Measurements from ENCODE around the gene CCDC40.

CCDC40 gene

GRCh38 chr17:80104321-80104955 is 68.0 kb downstream of the CCDC40 start:
- DNase-seq = no peak

GRCh38 chr17:80104956-80105375 is 68.5 kb downstream of the CCDC40 start:
- no peak for DNase-seq

- no peak for DNase-seq
These were observed 69.3 kb downstream of the CCDC40 start for GRCh38 chr17:80105762-80106161.

GRCh38 chr17:80106176-80106575 is 69.7 kb downstream of the CCDC40 start:
- DNase-seq = no peak

DNA sequence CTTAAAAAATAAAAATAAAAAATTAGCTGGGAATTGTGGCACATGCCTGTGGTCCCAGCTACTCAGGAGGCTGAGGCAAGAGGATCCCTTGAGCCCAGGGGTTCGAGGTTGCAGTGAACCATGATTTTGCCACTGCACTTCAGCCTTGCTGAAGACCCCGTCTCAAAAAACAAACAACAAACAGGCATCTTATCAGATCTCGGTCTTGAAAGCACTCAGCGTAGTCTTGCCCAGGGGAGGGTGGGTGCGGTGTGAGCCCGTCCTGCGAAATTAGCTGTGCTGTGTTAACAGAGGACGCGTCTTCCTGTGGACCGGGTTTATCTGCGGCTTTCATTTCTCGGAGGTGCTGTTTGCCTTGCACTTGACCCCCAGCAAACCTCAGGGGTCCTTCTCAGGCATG is 70.3 kb downstream of the CCDC40 start:
- no peak for DNase-seq

GRCh38 chr17:80107231-80108021 is 71.0 kb downstream of the CCDC40 start:
- DNase-seq = no peak

DNA sequence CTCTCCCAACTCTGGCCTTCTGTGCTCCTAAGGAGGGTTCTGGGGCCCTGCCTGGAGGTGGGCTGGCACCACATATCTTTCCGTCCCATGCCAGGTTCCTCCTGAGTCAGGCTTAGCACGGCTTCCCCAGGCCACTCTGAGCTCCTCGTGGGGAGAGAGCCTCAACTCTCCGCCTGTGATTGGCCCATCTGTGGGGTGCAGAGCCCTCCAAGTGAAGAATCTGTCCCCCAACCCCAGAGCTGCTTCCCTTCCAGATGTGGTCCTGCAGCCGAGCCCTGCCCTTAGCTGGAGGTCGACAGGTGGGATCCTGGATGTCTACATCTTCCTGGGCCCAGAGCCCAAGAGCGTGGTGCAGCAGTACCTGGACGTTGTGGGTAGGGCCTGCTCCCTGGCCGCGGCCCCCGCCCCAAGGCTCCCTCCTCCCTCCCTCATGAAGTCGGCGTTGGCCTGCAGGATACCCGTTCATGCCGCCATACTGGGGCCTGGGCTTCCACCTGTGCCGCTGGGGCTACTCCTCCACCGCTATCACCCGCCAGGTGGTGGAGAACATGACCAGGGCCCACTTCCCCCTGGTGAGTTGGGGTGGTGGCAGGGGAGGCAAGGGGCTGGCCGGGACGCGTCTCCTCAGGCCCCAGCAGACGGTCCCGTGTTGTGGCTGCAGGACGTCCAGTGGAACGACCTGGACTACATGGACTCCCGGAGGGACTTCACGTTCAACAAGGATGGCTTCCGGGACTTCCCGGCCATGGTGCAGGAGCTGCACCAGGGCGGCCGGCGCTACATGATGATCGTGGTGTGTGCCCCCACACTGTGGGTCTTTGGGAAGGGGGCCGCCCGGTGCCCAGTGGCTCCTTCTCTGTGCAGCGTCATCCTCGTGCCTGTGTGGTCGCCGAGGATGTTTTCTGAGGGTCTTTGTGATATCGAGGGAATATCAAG is 71.9 kb downstream of the CCDC40 start:
- no peak for DNase-seq

- no peak for DNase-seq
These were observed 72.7 kb downstream of the CCDC40 start for GRCh38 chr17:80109066-80109660.

DNA sequence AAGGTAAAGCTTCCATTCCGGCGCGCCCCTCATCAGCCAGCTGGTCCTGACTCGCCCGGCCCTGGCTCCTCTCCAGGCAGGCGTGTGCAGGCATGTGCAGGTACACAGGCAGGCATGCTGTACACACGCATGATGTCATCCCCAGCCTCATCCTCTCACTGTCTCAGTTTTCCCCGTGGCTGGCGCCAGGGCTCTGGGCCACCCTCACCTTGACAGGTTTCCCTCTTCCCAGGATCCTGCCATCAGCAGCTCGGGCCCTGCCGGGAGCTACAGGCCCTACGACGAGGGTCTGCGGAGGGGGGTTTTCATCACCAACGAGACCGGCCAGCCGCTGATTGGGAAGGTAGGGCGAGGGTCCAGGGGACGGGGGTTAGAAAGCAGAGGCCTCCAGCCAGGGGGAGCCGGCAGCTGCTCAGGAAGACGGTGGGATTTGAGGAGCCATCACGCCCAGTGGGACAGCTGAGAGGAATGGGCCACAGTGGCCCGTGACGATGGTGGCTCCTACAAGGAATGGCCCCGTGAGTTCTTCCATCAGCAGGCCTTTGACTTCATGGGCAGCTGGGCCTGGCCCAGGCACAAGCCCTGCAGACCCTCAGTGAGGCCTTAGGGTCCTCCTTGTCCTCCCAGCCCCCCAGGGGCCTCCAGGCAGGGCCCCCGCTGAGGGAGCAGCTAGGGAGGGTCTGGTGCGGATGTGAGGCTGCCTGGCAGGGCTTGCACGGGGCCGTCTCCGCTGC is 73.4 kb downstream of the CCDC40 start:
- no peak for DNase-seq

DNA sequence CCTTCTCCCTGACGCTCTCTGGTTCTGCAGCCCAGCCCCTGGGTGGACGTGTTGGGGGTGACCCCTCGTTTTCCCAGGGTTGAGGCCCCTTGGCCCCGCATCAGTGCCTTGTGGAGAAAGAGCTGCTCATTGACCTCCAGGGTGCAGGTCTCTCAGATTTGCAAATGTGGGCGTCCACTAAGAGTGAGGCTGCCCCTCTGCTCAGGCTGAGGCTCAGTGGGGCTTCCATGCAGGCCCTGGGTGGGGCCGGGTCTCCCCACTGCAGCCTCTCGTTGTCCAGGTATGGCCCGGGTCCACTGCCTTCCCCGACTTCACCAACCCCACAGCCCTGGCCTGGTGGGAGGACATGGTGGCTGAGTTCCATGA is 74.0 kb downstream of the CCDC40 start:
- DNase-seq = no peak

- DNase-seq = no peak
These were observed 74.7 kb downstream of the CCDC40 start for GRCh38 chr17:80110927-80111701.

- DNase-seq = no peak
These were observed 75.4 kb downstream of the CCDC40 start for GRCh38 chr17:80111702-80112470.

- DNase-seq = no peak
These were observed 76.1 kb downstream of the CCDC40 start for GRCh38 chr17:80112471-80113032.

- no peak for DNase-seq
These were observed 76.6 kb downstream of the CCDC40 start for GRCh38 chr17:80113033-80113484.

- no peak for DNase-seq
These were observed 78.3 kb downstream of the CCDC40 start for GRCh38 chr17:80114758-80115157.

GRCh38 chr17:80115159-80115558 is 78.7 kb downstream of the CCDC40 start:
- DNase-seq = no peak

GRCh38 chr17:80116276-80116920 is 80.0 kb downstream of the CCDC40 start:
- no peak for DNase-seq

- DNase-seq = no peak
These were observed 80.5 kb downstream of the CCDC40 start for GRCh38 chr17:80116921-80117380.

Measured in stimulated activated naive CD4-positive, alpha-beta T cell treated with Interleukin-2 at 50 U/mL for 16 hours (primary cell).